LNCaP clone FGC (cell line): ENCODE measurements around the gene DBF4B.

Source experiments
- DNase-seq: peaks from one replicate; pipeline ENCODE4 v3.0.0-alpha.2; 2011; ENCODE audit warnings: low read depth
- H3K4me3 ChIP-seq: 2 replicates; pipeline ENCODE4 v1.5.1; 2011; ENCODE audit warnings: mild to moderate bottlenecking, low read depth, low read length, control low read depth
- TF ChIP-seq, protein P1 (sequence below): IDR thresholded peaks from 2 replicates; pipeline ENCODE4 v1.5.1; 2012; ENCODE audit warnings: mild to moderate bottlenecking; ENCODE audit not compliant: control insufficient read depth, insufficient read depth; ENCODE audit errors: extremely low read depth

DBF4B gene

DNA sequence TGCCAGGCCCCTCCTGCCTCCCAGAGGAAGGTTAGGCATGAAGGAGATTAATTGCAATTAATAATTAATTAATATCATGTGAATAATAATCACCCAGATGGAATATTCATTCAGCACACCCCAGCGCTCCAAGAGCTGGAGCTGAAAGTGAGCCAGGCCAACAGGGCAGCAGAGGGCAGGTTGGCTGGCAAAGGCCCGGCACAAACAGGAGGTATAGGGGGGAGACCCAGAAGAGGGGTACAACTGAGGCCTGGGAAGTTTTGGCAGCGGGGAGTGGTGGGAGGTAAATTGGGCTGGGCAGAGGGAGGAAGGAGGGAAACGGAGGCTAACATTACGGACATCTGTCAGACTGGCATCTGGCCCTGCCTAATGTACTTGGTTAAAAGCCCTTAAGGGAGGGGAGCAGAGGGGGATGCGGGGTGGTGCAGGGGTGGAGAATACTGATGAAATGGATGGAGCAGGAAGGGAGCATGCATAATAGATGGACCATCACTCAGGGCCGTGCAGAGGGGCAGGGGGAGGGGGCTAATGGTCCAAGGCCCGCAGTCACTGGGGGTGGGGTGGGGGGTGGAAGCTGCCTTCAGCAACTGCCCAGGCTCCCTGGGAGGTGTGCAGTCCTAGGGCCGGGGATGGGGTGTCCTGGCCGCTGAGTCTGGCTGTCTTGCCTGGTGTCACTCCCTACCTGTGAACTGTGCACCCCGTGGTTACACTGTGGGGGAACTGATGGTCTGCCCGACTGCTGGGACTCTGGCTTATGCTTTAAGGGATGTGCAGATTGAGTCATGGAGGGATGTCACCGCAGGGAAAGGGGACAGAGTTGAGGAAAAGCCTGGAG, 52.2 kb downstream of the DBF4B start:
- DNase-seq: no peak
- H3K4me3 ChIP-seq: no peak overlapping the region
- TF ChIP-seq, protein P1, sequence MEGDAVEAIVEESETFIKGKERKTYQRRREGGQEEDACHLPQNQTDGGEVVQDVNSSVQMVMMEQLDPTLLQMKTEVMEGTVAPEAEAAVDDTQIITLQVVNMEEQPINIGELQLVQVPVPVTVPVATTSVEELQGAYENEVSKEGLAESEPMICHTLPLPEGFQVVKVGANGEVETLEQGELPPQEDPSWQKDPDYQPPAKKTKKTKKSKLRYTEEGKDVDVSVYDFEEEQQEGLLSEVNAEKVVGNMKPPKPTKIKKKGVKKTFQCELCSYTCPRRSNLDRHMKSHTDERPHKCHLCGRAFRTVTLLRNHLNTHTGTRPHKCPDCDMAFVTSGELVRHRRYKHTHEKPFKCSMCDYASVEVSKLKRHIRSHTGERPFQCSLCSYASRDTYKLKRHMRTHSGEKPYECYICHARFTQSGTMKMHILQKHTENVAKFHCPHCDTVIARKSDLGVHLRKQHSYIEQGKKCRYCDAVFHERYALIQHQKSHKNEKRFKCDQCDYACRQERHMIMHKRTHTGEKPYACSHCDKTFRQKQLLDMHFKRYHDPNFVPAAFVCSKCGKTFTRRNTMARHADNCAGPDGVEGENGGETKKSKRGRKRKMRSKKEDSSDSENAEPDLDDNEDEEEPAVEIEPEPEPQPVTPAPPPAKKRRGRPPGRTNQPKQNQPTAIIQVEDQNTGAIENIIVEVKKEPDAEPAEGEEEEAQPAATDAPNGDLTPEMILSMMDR: no peak

DNA sequence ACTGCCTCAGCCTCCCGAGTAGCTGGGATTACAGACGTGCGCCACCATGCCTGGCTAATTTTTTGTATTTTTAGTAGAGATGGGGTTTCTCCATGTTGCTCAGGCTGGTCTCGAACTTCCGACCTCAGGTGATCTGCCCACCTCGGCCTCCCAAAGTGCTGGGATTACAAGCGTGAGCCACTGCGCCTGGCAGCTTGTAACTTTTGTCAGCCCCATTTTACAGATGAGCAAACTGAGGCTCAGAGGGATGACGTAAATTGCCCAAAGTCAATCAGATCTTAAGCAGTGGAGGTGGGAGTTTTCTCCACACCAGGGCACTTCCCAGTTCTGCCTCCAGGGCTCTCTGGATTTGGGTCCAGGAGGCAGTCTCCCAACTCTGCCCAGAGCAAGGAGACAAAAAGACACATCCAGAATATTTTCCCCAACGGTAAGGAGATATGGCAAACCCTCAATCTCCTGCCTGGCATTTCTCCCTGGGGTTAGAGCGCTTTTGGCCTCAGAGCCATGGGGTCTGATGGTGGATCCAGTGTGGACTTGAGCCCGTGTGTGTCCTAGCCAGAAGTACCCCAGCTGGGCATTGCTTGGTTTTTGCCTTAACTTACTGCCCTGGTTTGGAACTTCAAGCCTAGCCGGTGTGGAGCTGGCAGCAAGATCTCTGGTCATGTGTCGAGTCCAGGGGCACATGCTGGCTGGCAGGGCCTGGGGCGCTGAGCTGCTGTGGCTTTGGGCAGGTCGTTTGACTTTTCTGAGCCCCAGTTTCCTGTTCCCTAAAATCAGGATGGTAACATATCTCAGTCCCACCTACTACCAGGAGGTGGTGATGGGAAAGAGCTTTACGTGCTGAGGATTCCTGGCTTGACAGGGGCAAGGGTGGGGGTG, 53.7 kb downstream of the DBF4B start:
- no peak overlapping the region for H3K4me3 ChIP-seq
- no peak for DNase-seq
- TF ChIP-seq, protein P1: no peak

DNA sequence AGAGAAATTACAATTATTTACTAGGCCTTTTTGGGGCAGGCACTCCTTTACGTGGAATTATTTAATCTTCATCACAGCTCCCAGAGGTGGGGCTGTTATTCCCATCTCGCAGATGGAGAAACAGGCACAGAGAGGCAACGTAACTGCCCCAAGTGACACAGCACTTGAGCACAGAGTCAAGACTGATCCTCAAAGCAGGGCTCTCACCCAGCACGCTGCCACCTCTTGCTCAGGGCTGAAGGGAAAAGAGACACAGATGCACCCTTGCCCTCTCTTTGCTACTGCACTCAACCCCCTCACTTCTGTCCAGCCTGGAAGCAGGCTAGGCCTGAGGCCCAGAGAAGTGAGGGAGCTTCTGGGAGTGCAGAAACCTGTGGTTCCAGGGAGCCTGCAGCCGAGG, 54.7 kb downstream of the DBF4B start:
- H3K4me3 ChIP-seq: no peak overlapping the region
- no peak for DNase-seq
- TF ChIP-seq, protein P1: no peak

DNA sequence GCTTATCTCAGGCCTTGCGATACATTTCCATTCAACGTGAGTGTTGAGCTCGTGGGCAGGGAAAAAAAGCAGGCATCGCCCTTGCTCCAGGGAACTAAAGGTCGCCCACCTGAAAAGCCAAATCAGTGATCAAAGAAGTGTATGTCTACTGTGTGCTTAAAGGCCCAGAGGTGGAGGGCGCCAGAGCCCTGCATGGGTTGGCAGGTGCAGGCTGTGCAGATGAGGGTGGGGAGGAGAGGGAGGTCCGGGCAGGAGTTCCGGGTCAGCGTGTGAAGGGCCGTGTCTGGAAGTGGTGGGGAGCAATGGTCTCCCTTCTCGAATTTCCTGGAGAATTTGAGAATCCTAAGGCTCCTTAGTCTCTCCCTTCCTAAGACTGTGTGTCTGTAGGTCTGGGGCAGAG, 57.5 kb downstream of the DBF4B start:
- TF ChIP-seq, protein P1: no peak
- no peak overlapping the region for H3K4me3 ChIP-seq
- no peak for DNase-seq

DNA sequence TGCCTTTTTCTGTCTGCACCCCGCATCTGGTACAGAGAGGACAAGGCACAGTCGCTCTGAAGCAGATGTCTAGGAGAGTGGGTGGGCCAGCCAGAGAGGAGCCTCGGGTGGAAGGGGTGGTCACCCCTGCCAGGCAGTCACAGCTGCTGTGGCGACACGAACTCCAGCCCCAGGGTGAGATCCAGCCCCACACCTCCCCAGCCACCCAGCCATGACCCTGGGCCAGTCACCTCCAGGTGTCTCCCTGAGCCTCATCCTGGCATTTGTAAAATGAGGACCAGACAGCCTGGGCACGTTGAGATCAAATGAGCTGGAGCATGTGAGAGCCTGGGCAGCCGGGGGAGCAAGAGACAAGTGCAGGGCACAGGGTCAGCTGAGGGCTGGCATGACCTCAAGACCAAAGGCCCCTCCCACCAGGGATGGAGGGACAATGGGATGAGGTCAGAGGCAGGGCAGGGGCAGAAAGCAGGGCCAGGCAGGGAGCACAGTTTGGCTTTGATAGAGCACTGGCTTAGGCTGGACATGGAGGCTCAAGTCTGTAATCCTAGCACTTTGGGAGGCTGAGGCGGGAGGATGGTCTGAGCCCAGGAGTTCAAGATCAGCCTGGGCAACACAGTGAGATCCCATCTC, 58.1 kb downstream of the DBF4B start:
- H3K4me3 ChIP-seq: no peak overlapping the region
- TF ChIP-seq, protein P1: no peak
- no peak for DNase-seq

DNA sequence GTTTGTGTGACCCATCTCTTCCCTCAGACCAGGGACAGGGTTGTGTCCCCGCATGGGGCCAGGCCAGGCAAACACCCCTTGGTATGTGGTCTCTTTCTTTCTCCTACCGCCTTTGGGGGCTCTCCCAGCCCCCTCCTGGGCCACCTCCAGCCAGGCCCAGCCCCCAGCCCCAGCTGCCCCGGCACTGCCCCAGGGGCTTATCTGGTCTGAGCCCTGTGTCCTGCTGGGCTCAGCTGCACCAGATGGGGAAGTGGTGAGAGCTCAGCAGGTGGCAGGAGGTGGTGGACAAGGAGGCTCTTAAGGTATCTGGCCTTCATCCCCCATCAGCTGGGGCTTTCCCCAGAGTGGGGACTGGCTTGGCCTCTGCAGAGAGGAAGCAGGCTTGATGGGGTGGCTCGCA, 59.0 kb downstream of the DBF4B start:
- no peak for DNase-seq
- no peak overlapping the region for H3K4me3 ChIP-seq
- TF ChIP-seq, protein P1: no peak
